ENCODE results near the gene CACNA2D2.

GRCh38 chr3:50342813-50343633 lies 160.4 kb downstream of the CACNA2D2 start:
- TF ChIP-seq CTCF (IDR thresholded peaks at IDR 0.05; ENCODE audit: low read depth, low read length, missing input control) (no peak), ZBTB33 (IDR thresholded peaks at IDR 0.05) (no peak), RAD21 (IDR thresholded peaks at IDR 0.05) (no peak), JUND (IDR thresholded peaks at IDR 0.05) (no peak), ATF3 (IDR thresholded peaks at IDR 0.05) (no peak), GABPA (IDR thresholded peaks at IDR 0.05 in 1 of 2, conservative IDR thresholded peaks at IDR 0.05 in 1 of 2) (no peak), RXRA (IDR thresholded peaks at IDR 0.05) (no peak), HNF4A (conservative IDR thresholded peaks at IDR 0.05) (no peak), MAX (IDR thresholded peaks at IDR 0.05) (no peak), SP1 (IDR thresholded peaks at IDR 0.05) (no peak)

All from liver (tissue), 3 donors.